GM21786 (cell line): ENCODE measurements around the gene POU2AF1.

ENCODE experiments used
- ATAC-seq: cut with Tn5 transposase; IDR thresholded peaks from one replicate; pipeline ENCODE4 v1.9.1; 2021; ENCODE audit not compliant: unreplicated experiment

POU2AF1 gene

GRCh38 chr11:111361052-111361801 lies 17.8 kb downstream of the POU2AF1 start:
- no peak for ATAC-seq

GRCh38 chr11:111360150-111361043 lies 18.7 kb downstream of the POU2AF1 start:
- no peak for ATAC-seq

GRCh38 chr11:111359223-111360149 lies 19.6 kb downstream of the POU2AF1 start:
- no peak for ATAC-seq

- ATAC-seq: no peak
Measured at GRCh38 chr11:111358038-111359001, 20.8 kb downstream of the POU2AF1 start.

GRCh38 chr11:111357150-111358037 lies 21.7 kb downstream of the POU2AF1 start:
- ATAC-seq: no peak

- no peak for ATAC-seq
Measured at GRCh38 chr11:111356660-111357048, 22.4 kb downstream of the POU2AF1 start.

- no peak for ATAC-seq
Measured at GRCh38 chr11:111355956-111356659, 23.0 kb downstream of the POU2AF1 start.

- ATAC-seq: no peak
Measured at GRCh38 chr11:111355101-111355500, 24.0 kb downstream of the POU2AF1 start.

GRCh38 chr11:111354601-111354891 lies 24.5 kb downstream of the POU2AF1 start:
- ATAC-seq: no peak

GRCh38 chr11:111353776-111354600 lies 25.1 kb downstream of the POU2AF1 start:
- no peak for ATAC-seq

- no peak for ATAC-seq
Measured at GRCh38 chr11:111352935-111353710, 26.0 kb downstream of the POU2AF1 start.

GRCh38 chr11:111352231-111352746 lies 26.8 kb downstream of the POU2AF1 start:
- ATAC-seq: no peak

GRCh38 chr11:111351374-111352055 lies 27.6 kb downstream of the POU2AF1 start:
- no peak for ATAC-seq

- no peak for ATAC-seq
Measured at GRCh38 chr11:111350811-111351210, 28.3 kb downstream of the POU2AF1 start.

- ATAC-seq: no peak
Measured at GRCh38 chr11:111349191-111349695, 29.8 kb downstream of the POU2AF1 start.

- ATAC-seq: no peak
Measured at GRCh38 chr11:111348147-111348546, 30.9 kb downstream of the POU2AF1 start.
